ENCODE data around the gene HOXA5.
A peak's percentile ranks its signal among the peaks of the same experiment; 100 is the strongest.

HOXA5 gene

DNA sequence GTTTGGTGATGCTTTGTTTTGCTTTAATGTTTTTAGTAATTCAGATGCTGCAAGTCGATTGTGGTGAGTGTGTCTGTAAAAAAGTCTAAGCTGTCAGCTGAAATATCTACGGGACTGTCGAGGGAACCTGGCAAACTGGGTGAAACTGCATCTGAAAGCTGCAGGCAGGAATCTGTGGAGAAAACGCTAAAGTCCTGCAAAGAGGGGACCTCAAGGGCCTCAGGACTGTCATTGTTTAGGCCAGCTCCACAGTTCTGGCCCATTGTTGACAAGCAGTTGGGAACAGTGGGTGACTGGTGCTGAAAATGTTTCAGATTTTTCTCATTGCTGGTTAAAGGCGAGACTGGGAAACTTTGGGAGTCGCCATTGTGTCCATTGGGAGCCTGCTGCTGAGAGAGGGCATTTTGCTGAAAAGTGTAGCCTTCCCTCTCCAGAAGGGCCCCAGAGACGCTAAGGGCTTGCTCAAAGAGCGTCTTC, 42.7 kb downstream of the HOXA5 start:
- no peak overlapping the region for H3K27ac ChIP-seq (ENCODE audit: insufficient read depth in 1 of 2, low read depth in 1 of 2, low read length in 2 of 2, poor library complexity in 1 of 2, severe bottlenecking in 2 of 2)
- peaks cover 15 to 98% (median 47%) of the 10 kb centered on the region in 5 experiments for H3K27me3 ChIP-seq (replicated peaks in 2 of 5; ENCODE audit: control insufficient read depth in 4 of 5, insufficient read depth in 5 of 5, low read length in 4 of 5)
- POLR2A ChIA-PET = no interaction called here
- no peak for DNase-seq
- no peaks in the 10 kb centered on the region for H3K9me3 ChIP-seq (ENCODE audit: control extremely low read depth in 1 of 5, control insufficient read depth in 4 of 5, insufficient read depth in 2 of 5, low read depth in 1 of 5, low read length in 4 of 5)
- CTCF ChIA-PET = interaction anchor here (1.0 to 1.1 kb wide), 2 partner anchors 63 to 418 kb away, joined by 3 read pairs; no protein-coding TSS in a partner anchor
- H3K4me3 ChIP-seq (ENCODE audit: control insufficient read depth in 1 of 7, extremely low read depth in 1 of 7, insufficient read depth in 4 of 7, low read depth in 2 of 7, low read length in 6 of 7) = no peak overlapping the region
- H3K36me3 ChIP-seq (ENCODE audit: control insufficient read depth in 4 of 4, insufficient read depth in 4 of 4, low read length in 3 of 4) = peaks cover 0 to 10% (median 1%) of the 10 kb centered on the region in 4 experiments
- peaks cover 2 to 48% (median 39%) of the 10 kb centered on the region in 4 experiments for H3K4me1 ChIP-seq (ENCODE audit: control extremely low read depth in 1 of 4, control insufficient read depth in 4 of 4, insufficient read depth in 4 of 4, low read length in 3 of 4)
- 98% methylated on average over 8 of the region's 8 CpGs for WGBS (ENCODE audit: insufficient coverage)

DNA sequence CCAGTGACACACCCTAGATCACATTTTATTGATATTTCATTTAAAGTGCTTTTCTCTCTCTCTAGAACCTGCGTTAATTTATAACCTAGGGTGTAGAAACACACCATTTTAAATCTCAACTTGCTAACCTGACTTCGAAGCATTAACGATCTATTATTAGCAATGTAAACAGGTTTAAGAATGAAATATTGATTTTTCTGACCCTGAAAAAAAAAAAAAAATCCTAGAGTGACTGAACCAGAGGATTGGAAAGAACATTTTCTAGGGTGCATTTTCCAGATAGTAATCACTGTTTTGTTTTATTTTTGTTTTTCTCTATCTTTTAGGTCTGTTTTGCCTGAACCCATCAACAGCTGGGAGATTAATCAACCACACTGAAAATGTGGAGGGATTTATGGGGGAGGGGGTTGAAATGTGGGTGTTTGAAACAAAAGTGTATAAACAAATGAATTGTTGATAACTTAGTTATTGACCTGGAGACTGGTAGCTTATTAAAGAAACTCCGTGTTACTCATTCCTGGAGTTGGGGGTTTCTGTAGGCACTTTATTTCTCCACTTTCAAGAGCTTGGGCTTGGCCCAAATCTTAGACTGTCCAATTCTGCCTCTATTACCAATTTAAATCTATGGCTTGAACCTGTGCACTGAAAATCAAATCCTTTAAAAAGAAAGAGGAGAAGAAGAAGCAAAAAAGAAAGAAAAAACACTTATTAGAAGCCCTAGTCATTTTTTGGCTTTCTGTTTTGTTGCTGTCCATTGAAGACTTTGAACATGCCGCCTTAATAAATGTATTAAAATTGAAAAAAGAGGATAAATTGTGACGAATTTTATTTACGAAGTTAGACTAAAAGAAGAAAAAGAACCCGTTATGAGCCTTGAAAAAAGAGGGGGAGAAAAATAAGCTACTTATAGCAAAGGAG, 43.8 kb downstream of the HOXA5 start:
- no CpG with 5 or more reads among the region's 8 CpGs for WGBS (ENCODE audit: insufficient coverage)
- ChIA-PET CTCF (interaction anchor here (0.7 to 3.8 kb wide), 7 partner anchors 46 to 734 kb away, joined by 3 to 24 read pairs (median 3); partner anchors contain the start of gene HOXA3), POLR2A (no interaction called here)
- H3K9me3 ChIP-seq (ENCODE audit: control extremely low read depth in 1 of 5, control insufficient read depth in 4 of 5, insufficient read depth in 2 of 5, low read depth in 1 of 5, low read length in 4 of 5) = no peaks in the 10 kb centered on the region
- no peak overlapping the region for H3K27ac ChIP-seq (ENCODE audit: insufficient read depth in 1 of 2, low read depth in 1 of 2, low read length in 2 of 2, poor library complexity in 1 of 2, severe bottlenecking in 2 of 2)
- peaks cover 2 to 55% (median 46%) of the 10 kb centered on the region in 4 experiments for H3K4me1 ChIP-seq (ENCODE audit: control extremely low read depth in 1 of 4, control insufficient read depth in 4 of 4, insufficient read depth in 4 of 4, low read length in 3 of 4)
- peaks cover 0 to 8% (median 1%) of the 10 kb centered on the region in 4 experiments for H3K36me3 ChIP-seq (ENCODE audit: control insufficient read depth in 4 of 4, insufficient read depth in 4 of 4, low read length in 3 of 4)
- no peak for DNase-seq
- peaks cover 15 to 98% (median 52%) of the 10 kb centered on the region in 5 experiments for H3K27me3 ChIP-seq (replicated peaks in 2 of 5; ENCODE audit: control insufficient read depth in 4 of 5, insufficient read depth in 5 of 5, low read length in 4 of 5)
- H3K4me3 ChIP-seq (ENCODE audit: control insufficient read depth in 1 of 7, extremely low read depth in 1 of 7, insufficient read depth in 4 of 7, low read depth in 2 of 7, low read length in 6 of 7) = no peak overlapping the region

DNA sequence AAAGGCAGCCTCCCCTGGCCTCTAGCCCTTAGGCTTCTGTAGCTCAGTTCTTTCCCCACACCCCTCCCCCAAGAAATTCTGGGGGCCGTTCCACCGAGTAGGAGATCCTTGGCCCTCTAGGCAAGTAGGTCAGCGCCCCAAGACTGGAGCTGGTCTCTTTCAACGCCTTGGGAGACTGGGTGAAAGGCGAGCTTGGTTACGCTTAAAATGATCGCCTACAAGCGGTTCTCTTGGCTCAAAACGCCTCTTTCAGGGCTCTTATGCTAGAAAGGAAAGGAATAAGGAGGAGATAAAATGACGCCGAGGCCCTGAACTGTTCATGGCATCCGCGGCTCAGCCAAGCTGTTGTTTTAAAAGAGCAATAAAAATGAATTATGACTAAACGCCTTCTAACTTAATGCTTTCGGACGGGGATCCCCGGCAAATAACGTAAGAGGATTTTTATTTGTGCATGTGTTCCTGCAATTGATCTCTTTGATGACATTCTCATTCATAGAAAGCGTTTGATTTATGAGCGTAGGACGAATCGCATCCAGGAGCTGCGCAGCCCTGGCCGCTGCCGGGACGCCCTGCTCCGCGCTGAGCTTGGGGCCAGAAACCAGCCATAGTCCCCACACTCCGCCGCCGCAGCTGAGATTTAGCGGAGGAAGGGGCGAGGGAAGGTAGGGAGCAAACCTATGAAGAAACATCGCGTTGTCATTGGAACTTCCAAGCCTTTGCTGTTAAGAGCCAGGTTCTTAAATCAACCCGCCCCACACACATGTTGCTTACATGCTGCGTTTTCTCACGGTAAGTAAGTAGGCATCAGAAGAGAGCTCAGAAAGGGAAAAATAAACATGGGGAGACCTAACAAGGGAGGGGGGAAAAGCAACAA, 44.7 kb downstream of the HOXA5 start:
- peak in 1 of 3 donors; percentile 55 for DNase-seq
- peaks cover 0 to 8% (median 1%) of the 10 kb centered on the region in 4 experiments for H3K36me3 ChIP-seq (ENCODE audit: control insufficient read depth in 4 of 4, insufficient read depth in 4 of 4, low read length in 3 of 4)
- ChIA-PET CTCF (interaction anchor here (0.7 to 3.8 kb wide), 11 partner anchors 10 to 734 kb away, joined by 3 to 24 read pairs (median 3); partner anchors contain the start of gene HOXA3), POLR2A (interaction anchor here (0.7 kb wide), 1 partner anchor 410 kb away, joined by 3 read pairs; no protein-coding TSS in a partner anchor)
- H3K27ac ChIP-seq (ENCODE audit: insufficient read depth in 1 of 2, low read depth in 1 of 2, low read length in 2 of 2, poor library complexity in 1 of 2, severe bottlenecking in 2 of 2) = no peak overlapping the region
- peaks cover 2 to 55% (median 48%) of the 10 kb centered on the region in 4 experiments for H3K4me1 ChIP-seq (ENCODE audit: control extremely low read depth in 1 of 4, control insufficient read depth in 4 of 4, insufficient read depth in 4 of 4, low read length in 3 of 4)
- H3K4me3 ChIP-seq (ENCODE audit: control insufficient read depth in 1 of 7, extremely low read depth in 1 of 7, insufficient read depth in 4 of 7, low read depth in 2 of 7, low read length in 6 of 7) = peak overlapping the region in 5 of 7 experiments; percentile 0 to 44 (median 19)
- WGBS (ENCODE audit: insufficient coverage) = 14% methylated on average over 20 of the region's 38 CpGs
- H3K9me3 ChIP-seq (ENCODE audit: control extremely low read depth in 1 of 5, control insufficient read depth in 4 of 5, insufficient read depth in 2 of 5, low read depth in 1 of 5, low read length in 4 of 5) = no peaks in the 10 kb centered on the region
- H3K27me3 ChIP-seq (replicated peaks in 2 of 5; ENCODE audit: control insufficient read depth in 4 of 5, insufficient read depth in 5 of 5, low read length in 4 of 5) = peaks cover 16 to 98% (median 54%) of the 10 kb centered on the region in 5 experiments

DNA sequence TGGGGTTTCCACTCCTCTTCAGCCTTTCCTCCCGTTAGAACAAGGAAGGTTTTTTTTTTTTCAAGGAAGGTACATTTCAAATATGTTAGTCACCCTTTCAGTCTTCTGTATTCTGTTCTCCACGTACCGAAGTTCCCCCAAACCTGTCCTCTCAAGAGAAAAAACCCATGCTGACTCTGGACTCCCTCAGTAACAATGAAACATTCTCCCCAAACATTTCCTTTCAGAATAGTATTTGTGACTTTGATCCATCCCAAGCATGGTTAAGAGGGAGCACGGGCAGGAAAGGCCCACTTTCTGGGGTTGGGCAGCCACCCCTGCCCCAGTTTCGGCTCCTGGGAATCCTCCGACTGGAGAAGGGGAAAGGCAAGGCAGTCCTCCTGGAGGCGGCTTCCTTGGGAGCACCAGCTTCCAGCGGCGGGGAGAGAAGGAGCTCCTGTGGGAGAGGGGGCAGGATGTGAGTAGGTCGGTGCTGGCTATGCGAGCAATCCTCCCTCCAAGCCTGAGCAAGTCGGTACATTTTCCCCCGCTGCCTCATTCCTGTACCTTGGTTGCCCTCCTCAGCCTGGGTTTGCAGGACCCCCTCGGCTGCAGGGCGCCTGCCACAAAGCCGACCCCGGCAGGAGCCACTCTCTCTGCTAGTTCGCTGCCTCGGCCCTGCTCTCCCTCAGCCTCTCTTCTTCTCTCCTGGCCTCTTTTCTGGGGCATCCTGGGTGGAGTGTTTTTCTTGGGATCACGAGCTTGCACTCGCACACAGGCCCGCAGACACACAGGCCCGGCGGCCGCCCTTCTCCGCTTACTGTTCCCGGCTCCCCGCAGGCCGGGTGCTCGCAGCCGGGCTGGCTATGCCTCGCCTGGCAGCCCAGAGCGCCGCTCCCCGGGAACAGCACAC, 45.5 kb downstream of the HOXA5 start:
- WGBS (ENCODE audit: insufficient coverage) = 24% methylated on average over 24 of the region's 35 CpGs
- POLR2A ChIA-PET = interaction anchor here (0.7 kb wide), 1 partner anchor 409 kb away, joined by 3 read pairs; no protein-coding TSS in a partner anchor
- Histone ChIP-seq H3K4me3 (ENCODE audit: control insufficient read depth in 1 of 7, extremely low read depth in 1 of 7, insufficient read depth in 4 of 7, low read depth in 2 of 7, low read length in 6 of 7) (peak overlapping the region in 3 of 7 experiments; percentile 17 to 68 (median 34)), H3K4me1 (ENCODE audit: control extremely low read depth in 1 of 4, control insufficient read depth in 4 of 4, insufficient read depth in 4 of 4, low read length in 3 of 4) (peaks cover 2 to 51% (median 44%) of the 10 kb centered on the region in 4 experiments), H3K27me3 (replicated peaks in 2 of 5; ENCODE audit: control insufficient read depth in 4 of 5, insufficient read depth in 5 of 5, low read length in 4 of 5) (peaks cover 24 to 98% (median 49%) of the 10 kb centered on the region in 5 experiments), H3K9me3 (ENCODE audit: control extremely low read depth in 1 of 5, control insufficient read depth in 4 of 5, insufficient read depth in 2 of 5, low read depth in 1 of 5, low read length in 4 of 5) (no peaks in the 10 kb centered on the region), H3K36me3 (ENCODE audit: control insufficient read depth in 4 of 4, insufficient read depth in 4 of 4, low read length in 3 of 4) (peaks cover 0 to 8% (median 1%) of the 10 kb centered on the region in 4 experiments), H3K27ac (ENCODE audit: insufficient read depth in 1 of 2, low read depth in 1 of 2, low read length in 2 of 2, poor library complexity in 1 of 2, severe bottlenecking in 2 of 2) (no peak overlapping the region)
- CTCF ChIA-PET = interaction anchor here (0.7 to 3.8 kb wide), 13 partner anchors 11 to 415 kb away, joined by 3 to 24 read pairs (median 3); partner anchors contain the start of gene HOXA3
- no peak for DNase-seq

DNA sequence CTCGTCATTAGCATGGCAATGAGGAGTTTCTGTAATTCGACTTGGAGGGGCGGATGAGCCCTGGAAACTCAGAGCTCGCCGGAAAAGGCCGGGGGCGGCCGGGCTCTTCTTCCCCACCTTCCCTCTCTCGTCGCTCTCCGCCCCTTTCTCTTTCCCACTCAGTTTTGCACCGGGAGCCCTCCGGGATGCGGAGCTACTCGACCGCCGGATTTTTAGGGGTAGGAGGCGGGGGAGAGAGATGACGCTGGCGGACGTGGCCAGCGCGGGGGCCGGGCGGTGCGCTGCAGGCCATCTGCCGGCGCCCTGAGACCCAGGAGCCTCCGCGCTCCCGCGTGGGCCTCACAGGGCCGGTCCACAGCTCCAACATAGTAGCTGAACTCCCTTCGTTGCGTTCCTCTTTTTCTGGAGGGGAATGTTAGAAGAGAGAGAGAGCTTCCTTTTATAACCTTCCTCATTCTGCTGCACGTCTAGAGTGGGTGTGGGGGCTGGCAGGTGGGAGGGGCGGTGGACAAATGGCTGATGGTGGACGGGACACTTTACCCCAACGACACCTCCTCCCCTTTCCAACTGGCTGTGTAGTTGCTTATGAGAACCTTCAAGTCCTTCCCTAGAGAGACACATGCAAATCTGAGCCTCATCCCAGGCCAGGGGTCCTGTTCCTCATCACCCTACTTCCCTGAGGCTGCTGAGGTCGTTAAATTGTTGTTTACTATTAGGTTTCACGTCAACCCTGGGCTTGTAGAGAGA, 46.5 kb downstream of the HOXA5 start:
- Histone ChIP-seq H3K27me3 (replicated peaks in 2 of 5; ENCODE audit: control insufficient read depth in 4 of 5, insufficient read depth in 5 of 5, low read length in 4 of 5) (peaks cover 26 to 98% (median 51%) of the 10 kb centered on the region in 5 experiments), H3K4me1 (ENCODE audit: control extremely low read depth in 1 of 4, control insufficient read depth in 4 of 4, insufficient read depth in 4 of 4, low read length in 3 of 4) (peaks cover 2 to 44% (median 38%) of the 10 kb centered on the region in 4 experiments), H3K36me3 (ENCODE audit: control insufficient read depth in 4 of 4, insufficient read depth in 4 of 4, low read length in 3 of 4) (peaks cover 0 to 8% (median 1%) of the 10 kb centered on the region in 4 experiments), H3K9me3 (ENCODE audit: control extremely low read depth in 1 of 5, control insufficient read depth in 4 of 5, insufficient read depth in 2 of 5, low read depth in 1 of 5, low read length in 4 of 5) (no peaks in the 10 kb centered on the region), H3K27ac (ENCODE audit: insufficient read depth in 1 of 2, low read depth in 1 of 2, low read length in 2 of 2, poor library complexity in 1 of 2, severe bottlenecking in 2 of 2) (no peak overlapping the region), H3K4me3 (ENCODE audit: control insufficient read depth in 1 of 7, extremely low read depth in 1 of 7, insufficient read depth in 4 of 7, low read depth in 2 of 7, low read length in 6 of 7) (peak overlapping the region; percentile 57 to 82 (median 77))
- ChIA-PET POLR2A (no interaction called here), CTCF (interaction anchor here (0.7 to 3.8 kb wide), 11 partner anchors 31 to 415 kb away, joined by 3 to 24 read pairs (median 4); partner anchors contain the start of genes HOXA3, HOXA5 and HOXA7)
- DNase-seq = peak in 2 of 3 donors; percentile 62 to 63
- 0% methylated on average over 19 of the region's 41 CpGs for WGBS (ENCODE audit: insufficient coverage)
